ENCODE data around the gene PLCXD1. TPM values are rescaled to one million over a fixed set of nuclear protein-coding genes. Genes with fewer than 3 reads are reported as not detected.
"Not testable (repeated sequence)": the region's sequence is repeated elsewhere in the genome, so short reads cannot be mapped to it uniquely, and the experiment has no call there.

The PLCXD1 gene
- total RNA-seq, 1 donor from 2014 or later = 14.0 TPM

DNA sequence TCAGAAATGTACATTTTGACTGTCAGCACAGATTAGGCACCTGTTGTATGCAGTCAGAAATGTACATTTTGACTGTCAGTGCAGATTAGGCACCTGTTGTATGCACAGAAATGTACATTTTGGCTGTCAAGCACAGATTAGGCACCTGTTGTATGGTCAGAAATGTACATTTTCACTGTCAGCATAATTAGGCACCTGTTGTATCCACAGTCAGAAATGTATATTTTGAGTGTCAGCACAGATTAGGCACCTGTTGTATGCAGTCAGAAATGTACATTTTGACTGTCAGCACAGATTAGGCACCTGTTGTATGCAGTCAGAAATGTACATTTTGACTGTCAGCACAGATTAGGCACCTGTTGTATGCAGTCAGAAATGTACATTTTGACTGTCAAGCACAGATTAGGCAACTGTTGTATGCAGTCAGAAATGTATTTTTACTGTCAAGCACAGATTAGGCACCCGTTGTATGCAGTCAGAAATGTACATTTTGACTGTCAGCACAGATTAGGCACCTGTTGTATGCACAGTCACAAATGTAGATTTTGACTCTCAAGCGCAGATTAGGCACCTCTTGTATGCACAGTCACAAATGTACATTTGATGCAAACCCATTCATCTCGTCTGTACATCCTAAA, 25.6 kb downstream of the PLCXD1 start:
- H3K27me3 ChIP-seq; DNase-seq (ENCODE audit: extremely low spot score in 2 of 2); H3K9me3 ChIP-seq; H3K4me1 ChIP-seq; H3K27ac ChIP-seq; intact Hi-C loops (cut with DNase I); H3K4me3 ChIP-seq: not testable (repeated sequence)
- peaks cover 3 to 74% of the 10 kb centered on the region in 2 donors for H3K36me3 ChIP-seq

GRCh38 chrX:307261-308111, 26.3 kb downstream of the PLCXD1 start:
- DNase-seq (ENCODE audit: extremely low spot score in 2 of 2) = no peak
- Histone ChIP-seq H3K27ac (no peak overlapping the region), H3K36me3 (peaks cover 3 to 74% of the 10 kb centered on the region in 2 donors), H3K4me1 (no peaks in the 10 kb centered on the region), H3K27me3 (no peaks in the 10 kb centered on the region), H3K9me3 (no peaks in the 10 kb centered on the region), H3K4me3 (no peak overlapping the region)
- intact Hi-C loops (cut with DNase I) = no loop called here
- TF ChIP-seq POLR2A (IDR thresholded peaks at IDR 0.05) (no peak), CTCF (IDR thresholded peaks at IDR 0.05) (no peak), POLR2AphosphoS5 (IDR thresholded peaks at IDR 0.05; ENCODE audit: insufficient read depth in 1 of 2, low read depth in 1 of 2) (no peak)

DNA sequence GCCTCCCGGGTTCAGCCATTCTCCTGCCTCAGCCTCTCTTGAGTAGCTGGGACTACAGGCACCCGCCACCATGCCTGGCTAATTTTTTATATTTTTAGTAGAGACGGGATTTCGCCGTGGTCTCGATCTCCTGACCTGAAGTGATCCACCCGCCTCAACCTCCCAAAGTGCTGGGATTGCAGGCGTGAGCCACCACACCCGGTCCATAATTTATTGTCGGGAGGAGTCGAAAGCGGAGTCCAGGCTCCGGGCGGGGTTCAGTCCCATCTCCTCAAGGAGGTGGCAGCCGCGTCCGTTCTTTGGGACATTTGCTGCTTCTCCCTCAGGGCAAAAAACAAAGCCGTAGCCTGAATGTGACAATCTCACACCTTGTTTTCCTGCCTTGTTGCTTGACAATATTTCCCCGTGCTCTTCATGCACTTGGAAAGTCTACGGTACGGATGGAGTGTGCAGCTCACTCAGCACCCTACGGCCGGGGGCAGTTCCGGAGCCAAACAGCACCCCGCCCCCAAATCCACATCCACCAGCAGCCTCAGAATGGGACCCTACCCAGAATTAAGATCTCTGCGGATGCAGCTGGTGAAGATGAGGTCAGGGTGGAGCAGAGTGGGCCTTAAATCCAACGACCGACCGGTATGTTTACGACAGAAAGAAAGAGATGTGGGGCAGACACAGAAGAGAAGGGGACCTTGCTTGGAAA, 27.8 kb downstream of the PLCXD1 start:
- intact Hi-C loops (cut with DNase I) = no loop called here
- DNase-seq (ENCODE audit: extremely low spot score in 2 of 2) = no peak
- no peaks in the 10 kb centered on the region for H3K4me1 ChIP-seq
- no peaks in the 10 kb centered on the region for H3K9me3 ChIP-seq
- no peak overlapping the region for H3K27ac ChIP-seq
- peaks cover 3 to 74% of the 10 kb centered on the region in 2 donors for H3K36me3 ChIP-seq
- TF ChIP-seq CTCF (IDR thresholded peaks at IDR 0.05) = no peak
- TF ChIP-seq POLR2A (IDR thresholded peaks at IDR 0.05) = no peak
- TF ChIP-seq POLR2AphosphoS5 (IDR thresholded peaks at IDR 0.05; ENCODE audit: insufficient read depth in 1 of 2, low read depth in 1 of 2) = no peak
- H3K27me3 ChIP-seq = no peaks in the 10 kb centered on the region
- H3K4me3 ChIP-seq = no peak overlapping the region

- no peak for DNase-seq (ENCODE audit: extremely low spot score in 2 of 2)
- H3K27me3 ChIP-seq = no peaks in the 10 kb centered on the region
- intact Hi-C loops (cut with DNase I) = no loop called here
- H3K36me3 ChIP-seq = peaks cover 3 to 72% of the 10 kb centered on the region in 2 donors
- no peak for TF ChIP-seq POLR2A (IDR thresholded peaks at IDR 0.05)
- TF ChIP-seq POLR2AphosphoS5 (IDR thresholded peaks at IDR 0.05; ENCODE audit: insufficient read depth in 1 of 2, low read depth in 1 of 2) = no peak
- TF ChIP-seq CTCF (IDR thresholded peaks at IDR 0.05) = no peak
- no peaks in the 10 kb centered on the region for H3K9me3 ChIP-seq
- H3K27ac ChIP-seq = no peak overlapping the region
- H3K4me3 ChIP-seq = no peak overlapping the region
- H3K4me1 ChIP-seq = no peaks in the 10 kb centered on the region
Measured at GRCh38 chrX:310621-311155, 29.5 kb downstream of the PLCXD1 start.

All from vagina (tissue), 2 donors.